BJ (cell line): ENCODE measurements around the gene TIMELESS. TPM values are rescaled to one million over a fixed set of nuclear protein-coding genes. Genes with fewer than 3 reads are reported as not detected.

Experiments used
- CTCF ChIA-PET: fragments of 350-600 bp; formaldehyde crosslinking; extraction: SDS; loops from one replicate; lab custom pipeline; 2021; ENCODE audit warnings: antibody characterized with exemption, inconsistent platforms; lab: Yijun Ruan, JAX
- POLR2A ChIA-PET: fragments of 300-600 bp; sonication (Branson Sonifier 250); formaldehyde crosslinking; extraction: SDS; loops from one replicate; lab custom pipeline; 2021; ENCODE audit warnings: antibody characterized with exemption; lab: Charles Lee
- DNase-seq: peaks from one replicate; pipeline ENCODE4 v3.0.0-alpha.2; 2011; ENCODE audit warnings: low read depth
- H3K27me3 ChIP-seq: 2 replicates; pipeline ENCODE4 v1.6.0; 2011; ENCODE audit warnings: low read length; ENCODE audit not compliant: control insufficient read depth, insufficient read depth
- H3K36me3 ChIP-seq: 2 replicates; pipeline ENCODE4 v1.5.1; 2011; ENCODE audit warnings: low read length; ENCODE audit not compliant: control insufficient read depth, insufficient read depth
- H3K4me3 ChIP-seq: 2 replicates; pipeline ENCODE4 v1.5.1; 2011; ENCODE audit warnings: low read depth, mild to moderate bottlenecking, control low read depth, low read length
- polyA plus RNA-seq: library from polyadenylated mRNA; depleted of rRNA; stranded (reverse); fragments of >200 nt; gene quantifications from 2 replicates; pipeline ENCODE4 v1.2.3, GENCODE V29; 2011
- TF ChIP-seq, protein P1 (sequence below): IDR thresholded peaks from 2 replicates; pipeline ENCODE4 v1.5.1; 2011; ENCODE audit warnings: low read depth, mild to moderate bottlenecking, control low read depth, inconsistent platforms, low read length, moderate library complexity; ENCODE audit not compliant: insufficient read depth

TIMELESS gene
- polyA plus RNA-seq, 1 experiment: 2.3 TPM

DNA sequence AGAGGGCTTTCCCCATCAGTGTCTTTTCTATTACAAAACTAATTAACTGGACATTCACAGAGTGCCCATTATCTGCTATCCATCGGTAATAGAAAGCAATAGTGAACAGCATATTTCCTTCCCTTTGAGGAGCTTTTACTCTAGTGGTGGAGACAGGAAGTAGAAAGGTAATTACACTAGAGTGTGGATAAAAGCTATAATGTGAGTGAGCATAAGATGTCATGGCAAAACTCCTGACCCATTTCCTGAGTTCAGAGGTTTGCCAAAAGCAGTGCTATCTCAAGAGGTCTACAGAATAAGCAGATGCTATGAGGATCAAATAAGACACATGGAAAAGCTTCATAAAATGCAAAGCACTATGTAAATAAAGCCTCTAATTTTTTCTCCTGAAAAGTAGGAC, 24.0 kb downstream of the TIMELESS start:
- Histone ChIP-seq H3K36me3 (peaks cover 2% of the 10 kb centered on the region; the same call in 1 of the 2 replicates), H3K4me3 (no peak overlapping the region), H3K27me3 (no peaks in the 10 kb centered on the region)
- POLR2A ChIA-PET: no interaction called here
- CTCF ChIA-PET: interaction anchor here (0.9 kb wide), 1 partner anchor 24 kb away, joined by 4 read pairs; the partner anchor contains the start of gene TIMELESS
- no peak for DNase-seq
- TF ChIP-seq, protein P1, sequence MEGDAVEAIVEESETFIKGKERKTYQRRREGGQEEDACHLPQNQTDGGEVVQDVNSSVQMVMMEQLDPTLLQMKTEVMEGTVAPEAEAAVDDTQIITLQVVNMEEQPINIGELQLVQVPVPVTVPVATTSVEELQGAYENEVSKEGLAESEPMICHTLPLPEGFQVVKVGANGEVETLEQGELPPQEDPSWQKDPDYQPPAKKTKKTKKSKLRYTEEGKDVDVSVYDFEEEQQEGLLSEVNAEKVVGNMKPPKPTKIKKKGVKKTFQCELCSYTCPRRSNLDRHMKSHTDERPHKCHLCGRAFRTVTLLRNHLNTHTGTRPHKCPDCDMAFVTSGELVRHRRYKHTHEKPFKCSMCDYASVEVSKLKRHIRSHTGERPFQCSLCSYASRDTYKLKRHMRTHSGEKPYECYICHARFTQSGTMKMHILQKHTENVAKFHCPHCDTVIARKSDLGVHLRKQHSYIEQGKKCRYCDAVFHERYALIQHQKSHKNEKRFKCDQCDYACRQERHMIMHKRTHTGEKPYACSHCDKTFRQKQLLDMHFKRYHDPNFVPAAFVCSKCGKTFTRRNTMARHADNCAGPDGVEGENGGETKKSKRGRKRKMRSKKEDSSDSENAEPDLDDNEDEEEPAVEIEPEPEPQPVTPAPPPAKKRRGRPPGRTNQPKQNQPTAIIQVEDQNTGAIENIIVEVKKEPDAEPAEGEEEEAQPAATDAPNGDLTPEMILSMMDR: no peak

DNA sequence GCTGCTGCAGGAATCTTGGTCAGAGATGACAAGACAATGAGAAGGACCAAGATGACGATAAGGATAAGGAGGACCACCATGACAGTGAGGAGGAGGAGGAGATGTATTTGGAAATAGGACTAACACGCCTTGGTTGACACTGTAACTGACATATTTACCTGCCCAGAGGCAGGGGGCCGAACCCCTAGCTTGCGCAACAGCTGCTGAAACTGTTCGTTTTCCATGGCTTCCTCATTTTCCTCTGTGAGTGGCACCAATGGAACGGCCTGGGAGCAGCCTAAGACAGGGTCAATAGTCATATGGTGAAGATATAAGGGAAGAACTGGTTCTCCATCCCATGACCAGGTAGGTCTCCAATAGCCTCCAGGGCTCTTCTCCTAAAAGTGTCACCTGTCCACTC, 28.8 kb downstream of the TIMELESS start:
- peaks cover 1% of the 10 kb centered on the region; the same call in 1 of the 2 replicates for H3K36me3 ChIP-seq
- POLR2A ChIA-PET: no interaction called here

DNA sequence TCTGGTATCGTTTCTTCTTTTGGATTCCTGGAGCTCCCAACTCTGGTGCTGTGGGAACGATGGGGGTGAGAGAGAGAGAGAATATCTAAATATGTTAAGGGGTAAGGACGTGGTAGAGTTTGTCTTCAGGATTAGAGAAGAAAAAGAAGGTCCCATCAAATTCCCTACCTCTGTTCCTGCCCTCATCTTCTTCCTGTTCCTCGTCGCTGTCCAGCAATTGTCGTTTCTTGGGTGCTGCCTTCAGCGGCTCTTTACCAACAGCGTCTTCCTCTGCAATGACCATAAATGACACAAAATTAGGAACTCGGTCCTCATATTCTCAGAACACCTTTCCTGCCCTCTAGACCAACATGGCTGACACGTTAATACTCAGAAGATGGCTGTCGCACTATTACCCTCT, 31.5 kb downstream of the TIMELESS start:
- TF ChIP-seq, protein P1: no peak
- ChIA-PET POLR2A (no interaction called here), CTCF (interaction anchor here (1.4 kb wide), 1 partner anchor 12 kb away, joined by 4 read pairs; no protein-coding TSS in a partner anchor)
- DNase-seq: no peak
- Histone ChIP-seq H3K36me3 (0 out of 2 replicates have a peak, but pooled peaks cover 1% of the 10 kb centered on the region), H3K4me3 (no peak overlapping the region), H3K27me3 (no peaks in the 10 kb centered on the region)

More for the DNA sequence above, 28.8 kb downstream of the TIMELESS start:
- TF ChIP-seq, protein P1: no peak
- CTCF ChIA-PET: no interaction called here
- no peak overlapping the region for H3K4me3 ChIP-seq
- no peak for DNase-seq
- no peaks in the 10 kb centered on the region for H3K27me3 ChIP-seq

DNA sequence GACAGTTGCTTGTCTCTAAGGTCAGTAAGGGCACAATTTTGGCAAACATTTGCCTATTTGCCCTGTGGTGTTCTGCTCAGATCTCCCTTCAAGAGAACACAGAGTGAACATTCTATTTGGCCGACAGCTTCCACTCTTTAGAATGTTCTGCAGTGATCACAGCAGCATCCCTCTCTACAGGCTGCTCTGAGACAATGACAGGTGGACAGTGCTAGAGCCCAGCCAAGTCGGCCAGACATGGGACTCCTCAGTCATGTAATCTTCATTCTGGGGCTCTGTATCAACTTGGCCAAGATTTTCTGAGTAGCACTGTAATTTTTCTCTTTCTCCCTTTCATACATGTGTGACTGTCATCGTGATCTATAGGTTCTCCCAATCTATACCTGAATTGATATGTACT, 34.8 kb downstream of the TIMELESS start:
- no peaks in the 10 kb centered on the region for H3K27me3 ChIP-seq
- H3K36me3 ChIP-seq: no peaks in the 10 kb centered on the region
- H3K4me3 ChIP-seq: no peak overlapping the region
- TF ChIP-seq, protein P1: no peak
- ChIA-PET POLR2A (no interaction called here), CTCF (interaction anchor here (0.6 kb wide), 1 partner anchor 31 kb away, joined by 3 read pairs; no protein-coding TSS in a partner anchor)
- DNase-seq: no peak

DNA sequence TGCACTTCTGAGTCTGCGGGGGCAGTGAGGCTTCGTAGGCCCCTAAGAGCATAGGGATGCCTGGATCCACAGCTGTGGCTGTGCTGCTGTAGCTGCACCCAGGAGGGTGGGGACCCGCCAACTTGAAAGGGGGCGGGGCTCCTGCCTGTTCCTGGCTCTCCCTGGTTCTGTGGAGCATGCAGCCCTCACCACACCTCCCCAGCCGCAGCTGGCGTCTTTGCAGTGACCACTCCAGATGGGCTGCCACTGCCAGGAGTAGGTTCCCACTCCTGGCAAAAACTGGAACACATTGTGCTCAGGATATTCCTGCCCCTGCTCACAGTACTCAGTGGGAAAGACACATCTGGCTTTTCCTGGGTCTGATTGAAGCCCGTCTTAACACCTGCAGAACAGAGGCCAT, 35.8 kb downstream of the TIMELESS start:
- TF ChIP-seq, protein P1: no peak

More for the DNA sequence above, 35.8 kb downstream of the TIMELESS start:
- H3K4me3 ChIP-seq: no peak overlapping the region
- DNase-seq: no peak
- H3K27me3 ChIP-seq: no peaks in the 10 kb centered on the region
- CTCF ChIA-PET: no interaction called here
- H3K36me3 ChIP-seq: no peaks in the 10 kb centered on the region
- POLR2A ChIA-PET: no interaction called here
